Activated CD8-positive, alpha-beta T cell treated with anti-CD3 and anti-CD28 coated beads for 36 hours (primary cell): Measurements from ENCODE around the gene GPR152. TPM values are rescaled to one million over a fixed set of nuclear protein-coding genes. Genes with fewer than 3 reads are reported as not detected.

Experiments
- ATAC-seq: fragments of 200-7000 bp; cut with Tn5 transposase; one replicate; pipeline ENCODE4 v1.10.0; 2021; ENCODE audit warnings: mild to moderate bottlenecking, moderate library complexity
- CTCF ChIA-PET: fragments of 350-600 bp; sonication (Branson Sonifier 250); formaldehyde crosslinking; loops from one replicate; lab custom pipeline; 2021; ENCODE audit warnings: antibody characterized with exemption; lab: Charles Lee
- POLR2A ChIA-PET: fragments of 350-600 bp; sonication (Branson Sonifier 250); formaldehyde crosslinking; loops from one replicate; lab custom pipeline; 2021; ENCODE audit warnings: antibody characterized with exemption; lab: Charles Lee
- DNase-seq: peaks from one replicate; pipeline ENCODE4 v3.0.0-alpha.2; 2020
- H3K27ac Mint-ChIP-seq: one replicate; pipeline ENCODE4 v1.8.0; 2021; ENCODE audit warnings: mild to moderate bottlenecking, mixed read lengths
- H3K27me3 Mint-ChIP-seq: one replicate; pipeline ENCODE4 v1.8.0; 2021; ENCODE audit warnings: mixed read lengths
- H3K36me3 Mint-ChIP-seq: one replicate; pipeline ENCODE4 v1.8.0; 2021; ENCODE audit warnings: low read depth, mixed read lengths
- H3K4me1 Mint-ChIP-seq: one replicate; pipeline ENCODE4 v1.8.0; 2021; ENCODE audit warnings: low read depth, mixed read lengths
- H3K4me3 Mint-ChIP-seq: one replicate; pipeline ENCODE4 v1.8.0; 2021; ENCODE audit warnings: mild to moderate bottlenecking, moderate library complexity, mixed read lengths
- H3K9me3 Mint-ChIP-seq: one replicate; pipeline ENCODE4 v1.8.0; 2021; ENCODE audit warnings: mixed read lengths
- intact Hi-C: fragments of 100-400 bp; cut with micrococcal nuclease; formaldehyde crosslinking; loops from one replicate; pipeline ENCODE4 v1.10.0; 2022
- total RNA-seq, 2 experiments: library from RNA; stranded (reverse); gene quantifications; one replicate each; pipeline ENCODE4 v1.2.3, GENCODE V29; 2021
- TF ChIP-seq, protein P1 (sequence below): fragments of 200-600 bp; IDR thresholded peaks from one replicate; pipeline ENCODE4 v1.8.0; 2022; ENCODE audit warnings: antibody characterized with exemption, mild to moderate bottlenecking

GPR152 gene
- total RNA-seq, 2 experiments from 2014 or later: not detected

DNA sequence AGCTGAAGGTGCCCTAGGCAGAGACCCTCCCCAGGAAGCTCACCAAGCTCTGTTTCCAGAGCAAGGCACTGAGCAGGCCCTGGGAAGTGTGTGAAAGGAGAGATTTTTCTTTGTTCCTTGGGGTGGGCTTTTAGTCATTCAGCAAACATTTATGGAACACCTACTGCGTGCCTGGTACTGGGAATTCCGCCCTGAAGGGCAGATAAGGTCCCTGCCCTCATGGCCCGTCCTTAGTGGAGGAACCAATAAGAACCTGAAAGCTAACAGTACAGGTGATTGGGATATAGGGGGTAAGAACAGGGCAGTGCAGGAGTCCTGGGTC, 12.6 kb upstream of the GPR152 start:
- peak overlapping the region; percentile 88 for H3K4me3 Mint-ChIP-seq
- ChIA-PET POLR2A (interaction anchor here (0.7 to 7.2 kb wide), 15 partner anchors 12 to 120 kb away, joined by 3 to 83 read pairs (median 4); partner anchors contain the start of genes AIP, PPP1CA, PTPRCAP and RAD9A), CTCF (interaction anchor here (0.5 to 1.7 kb wide), 3 partner anchors 13 to 114 kb away, joined by 3 to 8 read pairs (median 5); no protein-coding TSS in a partner anchor)
- peaks cover 11% of the 10 kb centered on the region for H3K36me3 Mint-ChIP-seq
- peak overlapping the region; percentile 93 for H3K27ac Mint-ChIP-seq
- H3K4me1 Mint-ChIP-seq: peaks cover 34% of the 10 kb centered on the region
- intact Hi-C loops: no loop called here
- H3K9me3 Mint-ChIP-seq: no peaks in the 10 kb centered on the region
- DNase-seq (no peak), ATAC-seq (no peak)
- H3K27me3 Mint-ChIP-seq: no peaks in the 10 kb centered on the region
- TF ChIP-seq, protein P1, sequence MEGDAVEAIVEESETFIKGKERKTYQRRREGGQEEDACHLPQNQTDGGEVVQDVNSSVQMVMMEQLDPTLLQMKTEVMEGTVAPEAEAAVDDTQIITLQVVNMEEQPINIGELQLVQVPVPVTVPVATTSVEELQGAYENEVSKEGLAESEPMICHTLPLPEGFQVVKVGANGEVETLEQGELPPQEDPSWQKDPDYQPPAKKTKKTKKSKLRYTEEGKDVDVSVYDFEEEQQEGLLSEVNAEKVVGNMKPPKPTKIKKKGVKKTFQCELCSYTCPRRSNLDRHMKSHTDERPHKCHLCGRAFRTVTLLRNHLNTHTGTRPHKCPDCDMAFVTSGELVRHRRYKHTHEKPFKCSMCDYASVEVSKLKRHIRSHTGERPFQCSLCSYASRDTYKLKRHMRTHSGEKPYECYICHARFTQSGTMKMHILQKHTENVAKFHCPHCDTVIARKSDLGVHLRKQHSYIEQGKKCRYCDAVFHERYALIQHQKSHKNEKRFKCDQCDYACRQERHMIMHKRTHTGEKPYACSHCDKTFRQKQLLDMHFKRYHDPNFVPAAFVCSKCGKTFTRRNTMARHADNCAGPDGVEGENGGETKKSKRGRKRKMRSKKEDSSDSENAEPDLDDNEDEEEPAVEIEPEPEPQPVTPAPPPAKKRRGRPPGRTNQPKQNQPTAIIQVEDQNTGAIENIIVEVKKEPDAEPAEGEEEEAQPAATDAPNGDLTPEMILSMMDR: no peak

DNA sequence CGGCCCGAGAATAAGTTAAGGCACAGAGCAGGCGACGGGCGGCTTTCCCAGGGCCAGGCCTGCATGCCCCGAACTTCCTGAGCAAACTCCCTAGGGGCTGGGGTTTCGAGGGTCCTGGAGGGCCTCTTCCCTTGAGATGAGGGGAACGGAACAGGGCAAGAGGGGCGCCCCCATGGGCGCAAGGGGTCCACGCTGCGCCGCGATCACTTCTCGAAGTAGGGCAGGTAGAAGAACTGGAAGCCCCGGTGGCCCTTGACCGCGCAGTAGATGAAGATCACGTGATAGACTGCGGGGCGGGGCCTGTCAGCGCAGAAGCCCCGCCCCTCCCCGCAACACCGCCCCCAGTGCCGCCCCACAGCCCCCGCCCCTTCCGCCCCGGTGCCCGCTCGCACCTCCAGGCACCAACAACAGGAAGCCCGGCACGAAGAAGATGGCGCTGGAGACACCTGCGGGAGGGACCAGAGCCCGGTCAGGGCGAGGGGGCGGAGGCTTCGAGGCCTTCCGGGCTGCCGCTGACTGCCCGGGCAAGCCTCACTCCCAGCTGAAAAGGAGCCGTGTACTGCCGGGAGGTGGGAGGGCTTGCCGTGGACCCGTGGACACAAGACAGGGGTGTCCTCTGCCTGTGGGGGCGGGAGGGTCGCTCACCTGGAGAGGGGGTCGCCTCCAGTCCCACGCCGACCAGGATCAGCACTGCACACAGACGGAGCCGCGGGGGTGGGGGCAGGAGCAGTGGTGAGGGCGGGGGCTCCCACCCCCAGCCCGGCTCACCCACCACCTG, 12.1 kb upstream of the GPR152 start:
- peak; percentile 96 for DNase-seq
- ChIA-PET POLR2A (interaction anchor here (0.7 to 7.2 kb wide), 12 partner anchors 12 to 119 kb away, joined by 3 to 83 read pairs (median 4); partner anchors contain the start of genes AIP, PPP1CA, PTPRCAP and TBC1D10C), CTCF (interaction anchor here (0.5 to 1.7 kb wide), 3 partner anchors 14 to 113 kb away, joined by 3 to 8 read pairs (median 5); no protein-coding TSS in a partner anchor)
- peaks cover 34% of the 10 kb centered on the region for H3K4me1 Mint-ChIP-seq
- H3K4me3 Mint-ChIP-seq: peak overlapping the region; percentile 88
- intact Hi-C loops: no loop called here
- TF ChIP-seq, protein P1: no peak
- peak; percentile 85 for ATAC-seq
- no peaks in the 10 kb centered on the region for H3K27me3 Mint-ChIP-seq
- H3K9me3 Mint-ChIP-seq: no peaks in the 10 kb centered on the region
- peaks cover 11% of the 10 kb centered on the region for H3K36me3 Mint-ChIP-seq
- H3K27ac Mint-ChIP-seq: peak overlapping the region; percentile 93

DNA sequence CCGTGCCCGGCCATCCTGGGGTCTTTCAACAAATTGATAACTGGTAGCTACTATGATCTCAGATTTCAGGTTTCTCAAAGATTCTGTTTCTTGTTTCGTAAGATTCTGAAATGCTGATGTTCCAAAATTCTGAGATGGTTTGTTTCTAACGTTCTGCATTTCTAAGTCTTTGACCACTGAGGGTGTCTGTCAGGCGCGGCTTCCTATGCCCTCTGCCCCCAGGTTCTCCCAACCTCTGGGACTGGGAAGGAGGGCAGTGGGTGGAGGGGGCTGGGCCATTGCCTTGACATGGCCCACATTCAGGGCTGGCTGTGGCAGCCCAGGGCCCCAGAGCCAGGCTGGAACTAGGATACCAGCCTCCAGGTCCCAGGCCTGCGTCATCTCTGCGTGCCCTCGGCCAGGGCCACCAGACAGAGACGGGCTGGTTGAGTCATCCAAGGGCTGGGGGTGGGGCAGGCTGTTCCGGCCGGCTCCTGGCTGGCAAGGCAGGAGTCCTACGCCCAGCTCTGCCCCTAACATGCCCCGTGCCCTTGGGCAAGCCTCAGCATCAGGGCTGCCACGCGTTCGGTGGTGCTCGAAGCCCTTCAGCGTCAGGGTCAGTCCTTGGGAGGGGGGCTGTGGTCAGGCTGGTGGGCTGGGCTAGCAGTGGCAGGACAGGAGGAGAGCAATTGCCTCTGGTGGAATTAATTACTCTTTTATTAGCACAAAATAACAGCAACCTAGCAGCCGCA, 11.3 kb upstream of the GPR152 start:
- ATAC-seq: no peak
- Mint-ChIP-seq H3K4me1 (peaks cover 31% of the 10 kb centered on the region), H3K36me3 (peaks cover 11% of the 10 kb centered on the region), H3K27ac (peak overlapping the region; percentile 93), H3K9me3 (no peaks in the 10 kb centered on the region), H3K27me3 (no peaks in the 10 kb centered on the region), H3K4me3 (peak overlapping the region; percentile 88)
- ChIA-PET CTCF (interaction anchor here (0.7 kb wide), 1 partner anchor 136 kb away, joined by 3 read pairs; no protein-coding TSS in a partner anchor), POLR2A (interaction anchor here (0.9 to 7.2 kb wide), 2 partner anchors 23 to 27 kb away, joined by 3 to 81 read pairs; partner anchors contain the start of gene AIP)
- no peak for DNase-seq
- intact Hi-C loops: no loop called here
- TF ChIP-seq, protein P1: no peak

DNA sequence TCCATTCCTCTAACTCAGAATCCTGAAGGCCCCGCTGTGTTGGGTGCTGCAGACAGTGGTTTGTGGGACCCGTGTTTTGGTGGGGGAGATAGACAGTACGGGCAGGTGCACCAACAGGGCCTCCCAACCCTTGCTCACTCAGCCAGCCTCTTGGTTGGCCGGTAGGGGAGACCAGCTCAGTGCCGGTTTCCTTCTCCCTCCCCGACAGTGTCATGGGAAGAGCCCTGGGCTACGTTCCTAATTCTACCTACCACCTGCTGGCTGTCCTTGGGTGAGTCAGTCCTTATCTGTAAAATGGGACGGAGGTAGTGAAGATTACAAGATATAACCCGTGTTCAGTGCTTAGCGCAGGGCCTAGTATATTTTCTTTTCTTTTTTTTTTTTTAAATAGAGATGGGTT, 10.7 kb upstream of the GPR152 start:
- peaks cover 28% of the 10 kb centered on the region for H3K4me1 Mint-ChIP-seq
- no peak for ATAC-seq
- no peaks in the 10 kb centered on the region for H3K27me3 Mint-ChIP-seq
- peaks cover 8% of the 10 kb centered on the region for H3K36me3 Mint-ChIP-seq
- H3K4me3 Mint-ChIP-seq: no peak overlapping the region
- TF ChIP-seq, protein P1: no peak
- ChIA-PET POLR2A (interaction anchor here (0.7 to 0.9 kb wide), 2 partner anchors 11 to 26 kb away, joined by 3 read pairs; partner anchors contain the start of gene GPR152), CTCF (interaction anchor here (0.7 kb wide), 1 partner anchor 137 kb away, joined by 3 read pairs; no protein-coding TSS in a partner anchor)
- intact Hi-C loops: no loop called here
- DNase-seq: no peak
- H3K9me3 Mint-ChIP-seq: no peaks in the 10 kb centered on the region
- no peak overlapping the region for H3K27ac Mint-ChIP-seq
